Neural cell (in vitro differentiated cells): ENCODE results near the gene MYOZ2. TPM values are rescaled to one million over a fixed set of nuclear protein-coding genes. Genes with fewer than 3 reads are reported as not detected.

Source experiments
- H2AFZ ChIP-seq: fragments of 200-600, 300-800 bp; sonication (generic), shearing (Covaris generic); 2 replicates; pipeline ENCODE4 v1.6.0; 2014; ENCODE audit warnings: low read depth, mild to moderate bottlenecking, antibody characterized with exemption, low read length, moderate library complexity
- H3F3A ChIP-seq: fragments of 200-600 bp; shearing (Covaris generic); 2 replicates; pipeline ENCODE4 v1.6.1; 2016; ENCODE audit warnings: mild to moderate bottlenecking, moderate library complexity, mixed read lengths, antibody characterized with exemption, low read length; ENCODE audit not compliant: insufficient read depth, poor library complexity, severe bottlenecking
- H3K27ac ChIP-seq: fragments of 200-600, 300-800 bp; sonication (generic), shearing (Covaris generic); 2 replicates; pipeline ENCODE4 v1.5.1; 2014; ENCODE audit warnings: mild to moderate bottlenecking, low read length, moderate library complexity
- H3K27me3 ChIP-seq: fragments of 300-800, 200-600 bp; sonication (generic), shearing (Covaris generic); 2 replicates; pipeline ENCODE4 v1.6.0; 2014; ENCODE audit warnings: mild to moderate bottlenecking, low read depth, low read length, moderate library complexity; ENCODE audit not compliant: insufficient read depth
- H3K36me3 ChIP-seq: fragments of 300-800, 200-600 bp; sonication (generic), shearing (Covaris generic); 2 replicates; pipeline ENCODE4 v1.5.1; 2014; ENCODE audit warnings: mild to moderate bottlenecking, antibody characterized with exemption, low read length, moderate library complexity; ENCODE audit not compliant: insufficient read depth
- H3K4me2 ChIP-seq: fragments of 300-800, 200-600 bp; sonication (generic), shearing (Covaris generic); 2 replicates; pipeline ENCODE4 v1.6.0; 2014; ENCODE audit warnings: mild to moderate bottlenecking, low read length
- H3K4me3 ChIP-seq: fragments of 300-800, 200-600 bp; sonication (generic), shearing (Covaris generic); 2 replicates; pipeline ENCODE4 v1.5.1; 2014; ENCODE audit warnings: mild to moderate bottlenecking, low read length, moderate library complexity
- H3K79me2 ChIP-seq: fragments of 200-600 bp; shearing (Covaris generic); replicated peaks from 2 replicates; pipeline ENCODE4 v1.6.0; 2014; ENCODE audit warnings: mild to moderate bottlenecking, low read length, moderate library complexity; ENCODE audit not compliant: insufficient read depth
- H3K9ac ChIP-seq: fragments of 300-800, 200-600 bp; sonication (generic), shearing (Covaris generic); 2 replicates; pipeline ENCODE4 v1.6.1; 2016; ENCODE audit warnings: mild to moderate bottlenecking, low read length, mixed read lengths
- H3K9me2 ChIP-seq: fragments of 200-600 bp; shearing (Covaris generic); 2 replicates; pipeline ENCODE4 v1.6.1; 2016; ENCODE audit warnings: mild to moderate bottlenecking, low read length, mixed read lengths; ENCODE audit not compliant: insufficient read depth
- H3K9me3 ChIP-seq: fragments of 200-600, 300-800 bp; sonication (generic), shearing (Covaris generic); 2 replicates; pipeline ENCODE4 v1.6.1; 2016; ENCODE audit warnings: mild to moderate bottlenecking, mixed run types, low read length, moderate library complexity, mixed read lengths
- H4K20me1 ChIP-seq: fragments of 200-600 bp; shearing (Covaris generic); 2 replicates; pipeline ENCODE4 v1.6.1; 2016; ENCODE audit warnings: mild to moderate bottlenecking, mixed run types; ENCODE audit not compliant: insufficient read depth
- CTCF ChIP-seq: fragments of 450-650 bp; IDR thresholded peaks from 2 replicates; pipeline ENCODE4 v1.5.1; 2014; ENCODE audit warnings: antibody characterized with exemption, mild to moderate bottlenecking, moderate library complexity; ENCODE audit not compliant: poor library complexity, severe bottlenecking
- EP300 ChIP-seq: fragments of 450-650 bp; conservative IDR thresholded peaks from 2 replicates; pipeline ENCODE4 v1.6.1; 2014; ENCODE audit warnings: antibody characterized with exemption, mild to moderate bottlenecking, moderate library complexity; ENCODE audit not compliant: poor library complexity, severe bottlenecking
- EZH2 ChIP-seq: fragments of 200-600, 300-800 bp; shearing (Covaris generic), sonication (generic); IDR thresholded peaks from 2 replicates; pipeline ENCODE4 v1.6.1; 2014; ENCODE audit warnings: antibody characterized with exemption, low read length, borderline replicate concordance, mild to moderate bottlenecking; ENCODE audit not compliant: insufficient read depth, poor library complexity, severe bottlenecking
- MXI1 ChIP-seq: fragments of 450-650 bp; conservative IDR thresholded peaks from 2 replicates; pipeline ENCODE4 v1.6.1; 2014; ENCODE audit warnings: antibody characterized with exemption, mild to moderate bottlenecking; ENCODE audit not compliant: poor library complexity, severe bottlenecking
- POLR2AphosphoS5 ChIP-seq: IDR thresholded peaks from 2 replicates; pipeline ENCODE4 v1.6.1; 2012
- RAD21 ChIP-seq: fragments of 450-650 bp; conservative IDR thresholded peaks from 2 replicates; pipeline ENCODE4 v1.6.1; 2014; ENCODE audit warnings: antibody characterized with exemption, mild to moderate bottlenecking, moderate library complexity
- TAF1 ChIP-seq: IDR thresholded peaks from 2 replicates; pipeline ENCODE4 v1.6.1; 2012; ENCODE audit warnings: low read depth
- polyA plus RNA-seq: library from polyadenylated mRNA; depleted of rRNA; stranded (reverse); fragments of >200 nt; gene quantifications from 2 replicates; pipeline ENCODE4 v1.2.3, GENCODE V29; 2014
- TF ChIP-seq, protein P1 (sequence below): IDR thresholded peaks from 2 replicates; pipeline ENCODE4 v1.6.1; 2012; ENCODE audit warnings: borderline replicate concordance

The MYOZ2 gene
- polyA plus RNA-seq, 1 donor from 2014 or later = not detected

DNA sequence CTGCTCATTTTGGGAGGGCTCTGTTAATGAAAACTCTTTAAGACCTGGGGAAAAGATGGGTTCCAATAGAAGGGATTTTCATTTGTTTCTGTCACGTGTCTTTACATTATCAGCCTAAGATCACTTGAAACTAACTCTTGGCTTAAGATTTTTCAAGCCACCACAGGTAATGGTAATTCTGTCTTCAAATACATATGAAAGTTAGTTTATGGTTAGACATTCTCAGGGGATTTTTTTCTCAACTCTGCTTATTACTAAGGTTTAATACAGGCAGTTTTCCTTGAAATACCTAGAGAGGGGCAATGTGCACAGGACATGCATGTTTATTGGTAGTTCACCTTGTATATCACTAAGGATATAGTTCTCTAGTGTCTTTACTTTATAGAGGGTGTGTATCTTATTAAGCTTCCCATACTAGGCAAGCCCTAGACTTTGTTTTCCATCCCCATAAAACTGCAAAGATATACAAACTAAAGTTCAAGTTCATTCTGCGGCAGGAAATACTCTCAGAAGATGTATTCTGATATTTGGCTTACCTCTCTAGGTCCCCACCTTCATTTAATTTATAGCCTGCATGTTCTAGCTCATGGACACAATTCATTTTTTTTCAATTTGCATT is 38.2 kb upstream of the MYOZ2 start:
- Histone ChIP-seq H3F3A (no peaks in the 10 kb centered on the region), H3K9ac (no peak overlapping the region), H3K9me2 (no peaks in the 10 kb centered on the region), H3K27ac (no peak overlapping the region), H3K27me3 (no peaks in the 10 kb centered on the region), H3K4me2 (no peak overlapping the region), H3K4me3 (no peak overlapping the region), H3K9me3 (no peaks in the 10 kb centered on the region), H3K79me2 (no peaks in the 10 kb centered on the region), H4K20me1 (no peaks in the 10 kb centered on the region), H2AFZ (no peak overlapping the region), H3K36me3 (no peaks in the 10 kb centered on the region)
- no peak for TF ChIP-seq POLR2AphosphoS5
- no peak for TF ChIP-seq EZH2
- no peak for TF ChIP-seq CTCF
- TF ChIP-seq, protein P1, sequence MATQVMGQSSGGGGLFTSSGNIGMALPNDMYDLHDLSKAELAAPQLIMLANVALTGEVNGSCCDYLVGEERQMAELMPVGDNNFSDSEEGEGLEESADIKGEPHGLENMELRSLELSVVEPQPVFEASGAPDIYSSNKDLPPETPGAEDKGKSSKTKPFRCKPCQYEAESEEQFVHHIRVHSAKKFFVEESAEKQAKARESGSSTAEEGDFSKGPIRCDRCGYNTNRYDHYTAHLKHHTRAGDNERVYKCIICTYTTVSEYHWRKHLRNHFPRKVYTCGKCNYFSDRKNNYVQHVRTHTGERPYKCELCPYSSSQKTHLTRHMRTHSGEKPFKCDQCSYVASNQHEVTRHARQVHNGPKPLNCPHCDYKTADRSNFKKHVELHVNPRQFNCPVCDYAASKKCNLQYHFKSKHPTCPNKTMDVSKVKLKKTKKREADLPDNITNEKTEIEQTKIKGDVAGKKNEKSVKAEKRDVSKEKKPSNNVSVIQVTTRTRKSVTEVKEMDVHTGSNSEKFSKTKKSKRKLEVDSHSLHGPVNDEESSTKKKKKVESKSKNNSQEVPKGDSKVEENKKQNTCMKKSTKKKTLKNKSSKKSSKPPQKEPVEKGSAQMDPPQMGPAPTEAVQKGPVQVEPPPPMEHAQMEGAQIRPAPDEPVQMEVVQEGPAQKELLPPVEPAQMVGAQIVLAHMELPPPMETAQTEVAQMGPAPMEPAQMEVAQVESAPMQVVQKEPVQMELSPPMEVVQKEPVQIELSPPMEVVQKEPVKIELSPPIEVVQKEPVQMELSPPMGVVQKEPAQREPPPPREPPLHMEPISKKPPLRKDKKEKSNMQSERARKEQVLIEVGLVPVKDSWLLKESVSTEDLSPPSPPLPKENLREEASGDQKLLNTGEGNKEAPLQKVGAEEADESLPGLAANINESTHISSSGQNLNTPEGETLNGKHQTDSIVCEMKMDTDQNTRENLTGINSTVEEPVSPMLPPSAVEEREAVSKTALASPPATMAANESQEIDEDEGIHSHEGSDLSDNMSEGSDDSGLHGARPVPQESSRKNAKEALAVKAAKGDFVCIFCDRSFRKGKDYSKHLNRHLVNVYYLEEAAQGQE = no peak
- TF ChIP-seq MXI1 = no peak
- TF ChIP-seq EP300 = no peak

DNA sequence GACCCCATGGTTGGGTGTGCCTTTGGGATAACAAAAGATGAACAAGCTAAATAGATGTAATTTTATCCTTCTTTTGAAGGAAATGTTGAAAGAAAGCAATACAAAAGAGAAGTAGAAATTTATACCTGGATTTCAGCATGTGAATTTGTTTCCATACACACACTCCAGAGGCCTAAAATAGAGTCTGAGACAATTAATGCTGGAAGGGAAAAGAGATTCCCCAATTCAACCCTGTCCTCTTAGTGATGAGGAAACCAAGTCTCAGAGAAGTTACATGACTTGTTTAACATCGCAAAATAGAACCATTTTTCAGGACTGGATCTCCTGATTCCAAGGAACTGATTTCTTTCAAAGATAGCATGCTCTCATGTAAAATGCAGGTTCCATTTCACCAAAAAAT is 37.3 kb upstream of the MYOZ2 start:
- Histone ChIP-seq H3K4me2 (no peak overlapping the region), H3K36me3 (no peaks in the 10 kb centered on the region), H3K9me3 (no peaks in the 10 kb centered on the region), H3F3A (no peaks in the 10 kb centered on the region), H3K79me2 (no peaks in the 10 kb centered on the region), H3K27ac (no peak overlapping the region), H4K20me1 (no peaks in the 10 kb centered on the region), H3K4me3 (no peak overlapping the region), H3K9ac (no peak overlapping the region), H3K9me2 (no peaks in the 10 kb centered on the region), H2AFZ (no peak overlapping the region), H3K27me3 (no peaks in the 10 kb centered on the region)
- TF ChIP-seq CTCF = no peak
- no peak for TF ChIP-seq MXI1
- no peak for TF ChIP-seq POLR2AphosphoS5
- TF ChIP-seq, protein P1 = no peak
- TF ChIP-seq EP300 = no peak
- no peak for TF ChIP-seq TAF1
- TF ChIP-seq RAD21 = no peak
